ENCODE measurements around the gene FA2H.

Gene FA2H

GRCh38 chr16:74698222-74698621, 76.4 kb downstream of the FA2H start:
- Histone ChIP-seq H3K36me3 (ENCODE audit: insufficient read depth, low read length) (peaks cover 7% of the 10 kb centered on the region), H3K9me3 (ENCODE audit: insufficient read depth, low read length, severe bottlenecking) (no peaks in the 10 kb centered on the region), H3K4me3 (ENCODE audit: low read depth in 1 of 2, low read length in 2 of 2) (no peak overlapping the region), H3K79me2 (ENCODE audit: insufficient read depth, low read length) (0 out of 2 replicates have a peak, but pooled peaks cover 4% of the 10 kb centered on the region), H2AFZ (ENCODE audit: low read depth, low read length) (no peak overlapping the region), H3K27me3 (ENCODE audit: insufficient read depth, low read length, poor library complexity) (no peaks in the 10 kb centered on the region), H3K4me1 (ENCODE audit: insufficient read depth, low read length) (peaks cover 30% of the 10 kb centered on the region), H3K4me2 (ENCODE audit: insufficient read depth, low read length) (peak overlapping the region; percentile 24), H4K20me1 (ENCODE audit: insufficient read depth, low read length) (no peaks in the 10 kb centered on the region), H3K27ac (ENCODE audit: low read length) (no peak overlapping the region), H3K9ac (ENCODE audit: low read depth, low read length) (no peak overlapping the region; the same call in 1 of the 2 replicates)
- TF ChIP-seq, protein P1, sequence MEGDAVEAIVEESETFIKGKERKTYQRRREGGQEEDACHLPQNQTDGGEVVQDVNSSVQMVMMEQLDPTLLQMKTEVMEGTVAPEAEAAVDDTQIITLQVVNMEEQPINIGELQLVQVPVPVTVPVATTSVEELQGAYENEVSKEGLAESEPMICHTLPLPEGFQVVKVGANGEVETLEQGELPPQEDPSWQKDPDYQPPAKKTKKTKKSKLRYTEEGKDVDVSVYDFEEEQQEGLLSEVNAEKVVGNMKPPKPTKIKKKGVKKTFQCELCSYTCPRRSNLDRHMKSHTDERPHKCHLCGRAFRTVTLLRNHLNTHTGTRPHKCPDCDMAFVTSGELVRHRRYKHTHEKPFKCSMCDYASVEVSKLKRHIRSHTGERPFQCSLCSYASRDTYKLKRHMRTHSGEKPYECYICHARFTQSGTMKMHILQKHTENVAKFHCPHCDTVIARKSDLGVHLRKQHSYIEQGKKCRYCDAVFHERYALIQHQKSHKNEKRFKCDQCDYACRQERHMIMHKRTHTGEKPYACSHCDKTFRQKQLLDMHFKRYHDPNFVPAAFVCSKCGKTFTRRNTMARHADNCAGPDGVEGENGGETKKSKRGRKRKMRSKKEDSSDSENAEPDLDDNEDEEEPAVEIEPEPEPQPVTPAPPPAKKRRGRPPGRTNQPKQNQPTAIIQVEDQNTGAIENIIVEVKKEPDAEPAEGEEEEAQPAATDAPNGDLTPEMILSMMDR (IDR thresholded peaks at IDR 0.05; ENCODE audit: borderline replicate concordance, extremely low read depth, low read length, poor library complexity, severe bottlenecking): no peak
- ATAC-seq (ENCODE audit: insufficient read depth, low read depth): no peak
- no peak for DNase-seq

- H3K27ac ChIP-seq (ENCODE audit: low read length): no peak overlapping the region
- no peaks in the 10 kb centered on the region for H3K27me3 ChIP-seq (ENCODE audit: insufficient read depth, low read length, poor library complexity)
- peaks cover 23% of the 10 kb centered on the region for H3K4me1 ChIP-seq (ENCODE audit: insufficient read depth, low read length)
- H3K79me2 ChIP-seq (ENCODE audit: insufficient read depth, low read length): 0 out of 2 replicates have a peak, but pooled peaks cover 4% of the 10 kb centered on the region
- DNase-seq (peak; percentile 63), ATAC-seq (ENCODE audit: insufficient read depth, low read depth) (peak; percentile 66)
- peak overlapping the region; percentile 27; the same call in 1 of the 2 replicates for H3K4me2 ChIP-seq (ENCODE audit: insufficient read depth, low read length)
- H3K9me3 ChIP-seq (ENCODE audit: insufficient read depth, low read length, severe bottlenecking): no peaks in the 10 kb centered on the region
- no peak overlapping the region for H3K4me3 ChIP-seq (ENCODE audit: low read depth in 1 of 2, low read length in 2 of 2)
- no peak overlapping the region for H3K9ac ChIP-seq (ENCODE audit: low read depth, low read length)
- H4K20me1 ChIP-seq (ENCODE audit: insufficient read depth, low read length): no peaks in the 10 kb centered on the region
- TF ChIP-seq, protein P1 (IDR thresholded peaks at IDR 0.05; ENCODE audit: borderline replicate concordance, extremely low read depth, low read length, poor library complexity, severe bottlenecking): no peak
- TF ChIP-seq EZH2 (IDR thresholded peaks at IDR 0.05; ENCODE audit: borderline replicate concordance, low read depth, low read length, severe bottlenecking): no peak
- peaks cover 17% of the 10 kb centered on the region for H3K36me3 ChIP-seq (ENCODE audit: insufficient read depth, low read length)
- H2AFZ ChIP-seq (ENCODE audit: low read depth, low read length): no peak overlapping the region
Observed at GRCh38 chr16:74695450-74696422, 78.9 kb downstream of the FA2H start.

GRCh38 chr16:74691093-74691855, 83.3 kb downstream of the FA2H start:
- H2AFZ ChIP-seq (ENCODE audit: low read depth, low read length): no peak overlapping the region
- no peaks in the 10 kb centered on the region for H4K20me1 ChIP-seq (ENCODE audit: insufficient read depth, low read length)
- no peaks in the 10 kb centered on the region for H3K9me3 ChIP-seq (ENCODE audit: insufficient read depth, low read length, severe bottlenecking)
- no peak for ATAC-seq (ENCODE audit: insufficient read depth, low read depth)
- H3K36me3 ChIP-seq (ENCODE audit: insufficient read depth, low read length): peaks cover 27% of the 10 kb centered on the region
- no peak overlapping the region for H3K4me3 ChIP-seq (ENCODE audit: low read depth in 1 of 2, low read length in 2 of 2)
- H3K27ac ChIP-seq (ENCODE audit: low read length): no peak overlapping the region
- H3K4me1 ChIP-seq (ENCODE audit: insufficient read depth, low read length): no peaks in the 10 kb centered on the region; the same call in 1 of the 2 replicates
- H3K79me2 ChIP-seq (ENCODE audit: insufficient read depth, low read length): no peaks in the 10 kb centered on the region
- no peaks in the 10 kb centered on the region for H3K27me3 ChIP-seq (ENCODE audit: insufficient read depth, low read length, poor library complexity)
- no peak overlapping the region for H3K9ac ChIP-seq (ENCODE audit: low read depth, low read length)
- H3K4me2 ChIP-seq (ENCODE audit: insufficient read depth, low read length): no peak overlapping the region
- TF ChIP-seq, protein P1 (IDR thresholded peaks at IDR 0.05; ENCODE audit: borderline replicate concordance, extremely low read depth, low read length, poor library complexity, severe bottlenecking): no peak
- no peak for TF ChIP-seq EZH2 (IDR thresholded peaks at IDR 0.05; ENCODE audit: borderline replicate concordance, low read depth, low read length, severe bottlenecking)
- no peak for DNase-seq
